ENCODE results near the gene LINC00632.

The LINC00632 gene

DNA sequence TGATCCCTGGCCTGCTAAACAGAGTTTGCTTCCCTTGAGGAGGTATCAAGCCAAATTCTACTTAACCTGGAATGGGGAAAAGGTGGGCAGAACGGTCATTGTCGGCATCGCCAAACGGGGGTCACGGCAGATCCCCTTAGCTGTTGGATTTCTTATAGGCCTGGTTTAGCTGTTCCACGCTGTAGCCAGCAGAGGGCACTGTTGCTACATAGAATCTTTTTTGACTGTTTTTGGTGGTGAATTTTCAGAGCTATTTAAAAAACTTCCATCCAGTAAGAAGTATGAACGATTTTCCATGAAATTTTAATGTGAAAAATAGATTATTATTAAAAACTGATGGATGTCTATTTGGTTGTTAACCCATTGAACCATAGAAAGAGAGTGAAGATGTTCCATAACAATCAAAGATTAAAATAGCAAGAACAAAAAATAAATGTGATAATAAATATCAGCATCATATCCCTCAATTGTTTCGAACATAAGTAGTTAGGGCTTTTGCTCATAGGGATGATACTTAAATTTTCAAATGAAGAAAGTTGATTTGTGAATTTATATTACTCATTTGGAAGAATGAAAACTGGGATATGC, 56.6 kb downstream of the LINC00632 start:
- H3K27me3 Mint-ChIP-seq (ENCODE audit: low read depth, poor library complexity) = peaks cover 3% of the 10 kb centered on the region
- peak overlapping the region; percentile 83 for H3K4me3 Mint-ChIP-seq
- peak; percentile 59 for DNase-seq
- TF ChIP-seq, protein P1, sequence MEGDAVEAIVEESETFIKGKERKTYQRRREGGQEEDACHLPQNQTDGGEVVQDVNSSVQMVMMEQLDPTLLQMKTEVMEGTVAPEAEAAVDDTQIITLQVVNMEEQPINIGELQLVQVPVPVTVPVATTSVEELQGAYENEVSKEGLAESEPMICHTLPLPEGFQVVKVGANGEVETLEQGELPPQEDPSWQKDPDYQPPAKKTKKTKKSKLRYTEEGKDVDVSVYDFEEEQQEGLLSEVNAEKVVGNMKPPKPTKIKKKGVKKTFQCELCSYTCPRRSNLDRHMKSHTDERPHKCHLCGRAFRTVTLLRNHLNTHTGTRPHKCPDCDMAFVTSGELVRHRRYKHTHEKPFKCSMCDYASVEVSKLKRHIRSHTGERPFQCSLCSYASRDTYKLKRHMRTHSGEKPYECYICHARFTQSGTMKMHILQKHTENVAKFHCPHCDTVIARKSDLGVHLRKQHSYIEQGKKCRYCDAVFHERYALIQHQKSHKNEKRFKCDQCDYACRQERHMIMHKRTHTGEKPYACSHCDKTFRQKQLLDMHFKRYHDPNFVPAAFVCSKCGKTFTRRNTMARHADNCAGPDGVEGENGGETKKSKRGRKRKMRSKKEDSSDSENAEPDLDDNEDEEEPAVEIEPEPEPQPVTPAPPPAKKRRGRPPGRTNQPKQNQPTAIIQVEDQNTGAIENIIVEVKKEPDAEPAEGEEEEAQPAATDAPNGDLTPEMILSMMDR (IDR thresholded peaks at IDR 0.05) = peak; percentile 85
- H3K4me1 Mint-ChIP-seq = peaks cover 29% of the 10 kb centered on the region
- H3K9me3 Mint-ChIP-seq = peaks cover 12% of the 10 kb centered on the region
- peaks cover 11% of the 10 kb centered on the region for H3K36me3 Mint-ChIP-seq (ENCODE audit: low read depth)
- H3K27ac Mint-ChIP-seq = no peak overlapping the region

DNA sequence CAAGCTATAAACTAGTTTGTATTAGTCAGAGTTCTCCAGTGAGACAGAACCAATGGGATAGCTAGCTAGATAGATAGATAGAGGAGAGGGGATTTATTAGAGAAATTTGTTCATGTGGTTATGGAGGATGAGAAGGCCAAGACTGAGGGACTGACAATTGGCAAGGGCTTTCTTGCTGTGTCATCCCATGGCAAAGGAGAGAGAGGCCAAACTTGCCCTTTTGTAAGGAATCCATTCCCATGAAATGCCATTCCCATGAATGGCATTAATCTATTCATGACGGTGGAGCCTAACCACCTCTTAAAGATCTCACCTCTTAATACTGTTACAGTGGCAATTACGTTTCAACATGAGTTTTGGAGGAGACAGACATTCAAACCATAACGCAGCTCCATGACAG, 58.1 kb downstream of the LINC00632 start:
- H3K4me3 Mint-ChIP-seq = no peak overlapping the region
- peaks cover 3% of the 10 kb centered on the region for H3K27me3 Mint-ChIP-seq (ENCODE audit: low read depth, poor library complexity)
- H3K9me3 Mint-ChIP-seq = peaks cover 18% of the 10 kb centered on the region
- no peak for DNase-seq
- TF ChIP-seq, protein P1 (IDR thresholded peaks at IDR 0.05) = no peak
- peaks cover 17% of the 10 kb centered on the region for H3K4me1 Mint-ChIP-seq
- peaks cover 21% of the 10 kb centered on the region for H3K36me3 Mint-ChIP-seq (ENCODE audit: low read depth)
- no peak overlapping the region for H3K27ac Mint-ChIP-seq

GRCh38 chrX:140775211-140775610, 65.7 kb downstream of the LINC00632 start:
- H3K27ac Mint-ChIP-seq = no peak overlapping the region
- no peaks in the 10 kb centered on the region for H3K4me1 Mint-ChIP-seq
- peaks cover 47% of the 10 kb centered on the region for H3K9me3 Mint-ChIP-seq
- no peak overlapping the region for H3K4me3 Mint-ChIP-seq
- no peaks in the 10 kb centered on the region for H3K27me3 Mint-ChIP-seq (ENCODE audit: low read depth, poor library complexity)
- TF ChIP-seq, protein P1 (IDR thresholded peaks at IDR 0.05) = no peak
- no peak for DNase-seq
- H3K36me3 Mint-ChIP-seq (ENCODE audit: low read depth) = peaks cover 56% of the 10 kb centered on the region

DNA sequence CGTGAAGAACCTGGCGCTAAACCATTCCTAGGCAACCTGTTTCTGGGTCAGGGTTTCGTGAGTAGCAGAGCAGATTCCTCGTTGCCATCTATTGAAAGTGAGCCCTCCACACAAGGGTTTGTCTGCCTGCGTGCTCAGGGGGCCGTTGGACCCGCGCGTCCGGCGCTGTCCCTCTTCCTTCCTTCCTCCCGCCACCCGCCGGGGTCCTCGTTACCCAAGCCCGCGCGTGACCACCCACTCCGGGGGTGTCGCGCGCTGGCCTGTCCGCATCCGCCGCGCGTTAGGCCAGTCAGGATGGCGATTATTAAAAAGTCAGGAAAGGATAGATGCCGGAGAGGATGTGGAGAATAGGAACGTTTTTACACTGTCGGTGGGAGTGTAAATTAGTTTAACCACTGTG, 66.8 kb downstream of the LINC00632 start:
- H3K4me1 Mint-ChIP-seq = no peaks in the 10 kb centered on the region
- H3K36me3 Mint-ChIP-seq (ENCODE audit: low read depth) = peaks cover 56% of the 10 kb centered on the region
- TF ChIP-seq, protein P1 (IDR thresholded peaks at IDR 0.05) = no peak
- H3K9me3 Mint-ChIP-seq = peaks cover 47% of the 10 kb centered on the region
- H3K4me3 Mint-ChIP-seq = no peak overlapping the region
- DNase-seq = no peak
- H3K27ac Mint-ChIP-seq = no peak overlapping the region
- no peaks in the 10 kb centered on the region for H3K27me3 Mint-ChIP-seq (ENCODE audit: low read depth, poor library complexity)

- TF ChIP-seq, protein P1 (IDR thresholded peaks at IDR 0.05) = no peak
- Mint-ChIP-seq H3K9me3 (peaks cover 29% of the 10 kb centered on the region), H3K4me1 (no peaks in the 10 kb centered on the region), H3K27me3 (ENCODE audit: low read depth, poor library complexity) (no peaks in the 10 kb centered on the region), H3K27ac (no peak overlapping the region), H3K4me3 (no peak overlapping the region), H3K36me3 (ENCODE audit: low read depth) (no peaks in the 10 kb centered on the region)
- no peak for DNase-seq
Measured at GRCh38 chrX:140794642-140795041, 85.1 kb downstream of the LINC00632 start.

- Mint-ChIP-seq H3K27ac (no peak overlapping the region), H3K4me1 (no peaks in the 10 kb centered on the region), H3K36me3 (ENCODE audit: low read depth) (no peaks in the 10 kb centered on the region), H3K4me3 (no peak overlapping the region), H3K9me3 (peaks cover 42% of the 10 kb centered on the region), H3K27me3 (ENCODE audit: low read depth, poor library complexity) (no peaks in the 10 kb centered on the region)
- TF ChIP-seq, protein P1 (IDR thresholded peaks at IDR 0.05) = no peak
- DNase-seq = no peak
Measured at GRCh38 chrX:140799216-140799615, 89.7 kb downstream of the LINC00632 start.

Measured in nephron progenitor cell (in vitro differentiated cells).